ENCODE data around the gene CELF3.

DNA sequence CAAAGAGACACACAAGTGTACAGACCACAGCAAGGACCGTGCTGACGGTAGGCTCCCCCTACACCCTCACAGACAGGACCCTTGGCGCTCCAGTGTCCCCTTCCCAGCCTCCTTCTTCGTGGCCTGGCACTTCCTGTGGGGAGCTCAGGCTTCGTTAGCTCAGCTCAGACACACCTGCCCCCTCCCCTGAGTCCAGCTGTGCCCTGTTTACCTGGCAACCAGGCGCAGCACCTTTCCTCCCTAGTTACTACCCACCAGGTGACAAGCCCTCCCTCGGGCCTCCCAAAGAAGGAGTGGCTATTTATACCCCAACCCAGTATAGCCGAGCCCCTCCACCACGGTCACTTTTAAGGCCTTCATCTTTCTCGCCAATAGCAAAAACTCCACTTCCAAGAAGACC is 4.7 kb downstream of the CELF3 start:
- TF ChIP-seq, protein P1, sequence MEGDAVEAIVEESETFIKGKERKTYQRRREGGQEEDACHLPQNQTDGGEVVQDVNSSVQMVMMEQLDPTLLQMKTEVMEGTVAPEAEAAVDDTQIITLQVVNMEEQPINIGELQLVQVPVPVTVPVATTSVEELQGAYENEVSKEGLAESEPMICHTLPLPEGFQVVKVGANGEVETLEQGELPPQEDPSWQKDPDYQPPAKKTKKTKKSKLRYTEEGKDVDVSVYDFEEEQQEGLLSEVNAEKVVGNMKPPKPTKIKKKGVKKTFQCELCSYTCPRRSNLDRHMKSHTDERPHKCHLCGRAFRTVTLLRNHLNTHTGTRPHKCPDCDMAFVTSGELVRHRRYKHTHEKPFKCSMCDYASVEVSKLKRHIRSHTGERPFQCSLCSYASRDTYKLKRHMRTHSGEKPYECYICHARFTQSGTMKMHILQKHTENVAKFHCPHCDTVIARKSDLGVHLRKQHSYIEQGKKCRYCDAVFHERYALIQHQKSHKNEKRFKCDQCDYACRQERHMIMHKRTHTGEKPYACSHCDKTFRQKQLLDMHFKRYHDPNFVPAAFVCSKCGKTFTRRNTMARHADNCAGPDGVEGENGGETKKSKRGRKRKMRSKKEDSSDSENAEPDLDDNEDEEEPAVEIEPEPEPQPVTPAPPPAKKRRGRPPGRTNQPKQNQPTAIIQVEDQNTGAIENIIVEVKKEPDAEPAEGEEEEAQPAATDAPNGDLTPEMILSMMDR (IDR thresholded peaks at IDR 0.05) = no peak
- no peak for TF ChIP-seq POLR2AphosphoS5 (IDR thresholded peaks at IDR 0.05)
- TF ChIP-seq EP300 (IDR thresholded peaks at IDR 0.05) = no peak
- TF ChIP-seq POLR2A (IDR thresholded peaks at IDR 0.05) = no peak

Measured in stomach (tissue), 4 donors.